Smooth muscle cell of the brain vasculature (primary cell): ENCODE results near the gene LGALS12.

Source experiments
- DNase-seq: peaks from one replicate; pipeline ENCODE4 v3.0.0-alpha.2; 2012; ENCODE audit warnings: low read depth, low spot score

The LGALS12 gene

GRCh38 chr11:63505857-63506528, at the start of gene LGALS12:
LGALS12 (plus strand) TSS chr11:63506084; CDS start chr11:63506459, 375 bp downstream.
- DNase-seq: no peak

- DNase-seq: peak; percentile 44
Measured at GRCh38 chr11:63459586-63459985, 46.3 kb upstream of the LGALS12 start.

GRCh38 chr11:63462137-63462536, 43.7 kb upstream of the LGALS12 start:
- no peak for DNase-seq

GRCh38 chr11:63470311-63470710, 35.6 kb upstream of the LGALS12 start:
- DNase-seq: no peak

- DNase-seq: no peak
Measured at GRCh38 chr11:63472372-63472771, 33.5 kb upstream of the LGALS12 start.

GRCh38 chr11:63476618-63477017, 29.3 kb upstream of the LGALS12 start:
- no peak for DNase-seq

- DNase-seq: peak; percentile 63
Measured at GRCh38 chr11:63478896-63479295, 27.0 kb upstream of the LGALS12 start.

GRCh38 chr11:63480039-63480438, 25.8 kb upstream of the LGALS12 start:
- DNase-seq: no peak

- no peak for DNase-seq
Measured at GRCh38 chr11:63485777-63486176, 20.1 kb upstream of the LGALS12 start.

- no peak for DNase-seq
Measured at GRCh38 chr11:63488789-63489188, 17.1 kb upstream of the LGALS12 start.

- DNase-seq: no peak
Measured at GRCh38 chr11:63489879-63490278, 16.0 kb upstream of the LGALS12 start.

- no peak for DNase-seq
Measured at GRCh38 chr11:63490551-63491239, 15.2 kb upstream of the LGALS12 start, which contains the start of gene PLAAT5. PLAAT5 (minus strand) TSS chr11:63491167; CDS start chr11:63491034, 133 bp downstream.

GRCh38 chr11:63491240-63491587, 14.7 kb upstream of the LGALS12 start:
- DNase-seq: no peak

- DNase-seq: no peak
Measured at GRCh38 chr11:63491636-63492372, 14.1 kb upstream of the LGALS12 start.

GRCh38 chr11:63492441-63492840, 13.4 kb upstream of the LGALS12 start:
- no peak for DNase-seq

GRCh38 chr11:63493127-63493526, 12.8 kb upstream of the LGALS12 start:
- no peak for DNase-seq

GRCh38 chr11:63494975-63495374, 10.9 kb upstream of the LGALS12 start:
- DNase-seq: no peak

- DNase-seq: no peak
Measured at GRCh38 chr11:63499874-63500273, 6.0 kb upstream of the LGALS12 start.

GRCh38 chr11:63501236-63501635, 4.6 kb upstream of the LGALS12 start:
- DNase-seq: no peak

GRCh38 chr11:63502252-63502820, 3.5 kb upstream of the LGALS12 start:
- DNase-seq: no peak

GRCh38 chr11:63503492-63503891, 2.4 kb upstream of the LGALS12 start:
- no peak for DNase-seq

- no peak for DNase-seq
Measured at GRCh38 chr11:63504054-63504453, 1.8 kb upstream of the LGALS12 start.
